Skeletal muscle tissue (tissue), 4 donors: ENCODE measurements around the gene SUSD4. TPM values are rescaled to one million over a fixed set of nuclear protein-coding genes. Genes with fewer than 3 reads are reported as not detected.

ENCODE experiments used
- H3K27ac ChIP-seq: one replicate; pipeline ENCODE4 v1.7.0; 2013; ENCODE audit warnings: mild to moderate bottlenecking, low read depth, low read length, inconsistent platforms
- H3K27me3 ChIP-seq, 3 donors: one replicate each; pipeline ENCODE4 v1.7.0; 2013; ENCODE audit warnings: low read length in 3 of 3; ENCODE audit not compliant: control insufficient read depth in 3 of 3, insufficient read depth in 3 of 3
- H3K36me3 ChIP-seq, 3 donors: one replicate each; pipeline ENCODE4 v1.7.0; 2013; ENCODE audit warnings: low read length in 3 of 3; ENCODE audit not compliant: control insufficient read depth in 3 of 3, insufficient read depth in 3 of 3
- H3K4me1 ChIP-seq, 3 donors: one replicate each; pipeline ENCODE4 v1.7.0; 2013; ENCODE audit warnings: low read length in 3 of 3, mild to moderate bottlenecking in 3 of 3; ENCODE audit not compliant: control insufficient read depth in 3 of 3, insufficient read depth in 3 of 3
- H3K4me3 ChIP-seq, 3 donors: one replicate each; pipeline ENCODE4 v1.7.0; 2013; ENCODE audit warnings: low read length in 3 of 3
- H3K9ac ChIP-seq, 3 donors: one replicate each; pipeline ENCODE4 v1.7.0; 2013; ENCODE audit warnings: low read length in 3 of 3, mild to moderate bottlenecking in 3 of 3, moderate library complexity in 2 of 3, low read depth in 1 of 3
- H3K9me3 ChIP-seq, 3 donors: one replicate each; pipeline ENCODE4 v1.7.0; 2013; ENCODE audit warnings: low read length in 3 of 3; ENCODE audit not compliant: control insufficient read depth in 3 of 3
- total RNA-seq: library from RNA; depleted of rRNA; stranded (reverse); fragments of >200 nt; gene quantifications from one replicate; pipeline ENCODE4 v1.2.3, GENCODE V29; 2014
- donor health status: Osteomylitis.

The SUSD4 gene
- total RNA-seq, 1 donor from 2014 or later, result 4.7 TPM

- H3K27me3 ChIP-seq, result peaks cover 0 to 4% (median 0%) of the 10 kb centered on the region in 3 donors
- H3K27ac ChIP-seq, result no peak overlapping the region
- no peak overlapping the region for H3K9ac ChIP-seq
- H3K36me3 ChIP-seq, result no peaks in the 10 kb centered on the region
- no peaks in the 10 kb centered on the region for H3K4me1 ChIP-seq
- no peaks in the 10 kb centered on the region for H3K9me3 ChIP-seq
- H3K4me3 ChIP-seq, result no peak overlapping the region
Observed at GRCh38 chr1:223222377-223222776, 141.6 kb downstream of the SUSD4 start.

GRCh38 chr1:223221686-223222085 lies 142.3 kb downstream of the SUSD4 start:
- Histone ChIP-seq H3K4me3 (no peak overlapping the region), H3K4me1 (no peaks in the 10 kb centered on the region), H3K27me3 (peaks cover 0 to 4% (median 0%) of the 10 kb centered on the region in 3 donors), H3K36me3 (no peaks in the 10 kb centered on the region), H3K9me3 (no peaks in the 10 kb centered on the region), H3K27ac (no peak overlapping the region), H3K9ac (no peak overlapping the region)

GRCh38 chr1:223219846-223220610 lies 143.9 kb downstream of the SUSD4 start:
- Histone ChIP-seq H3K27ac (no peak overlapping the region), H3K9me3 (no peaks in the 10 kb centered on the region), H3K27me3 (peaks cover 0 to 4% (median 0%) of the 10 kb centered on the region in 3 donors), H3K4me1 (no peaks in the 10 kb centered on the region), H3K4me3 (no peak overlapping the region), H3K36me3 (no peaks in the 10 kb centered on the region), H3K9ac (no peak overlapping the region)

GRCh38 chr1:223219318-223219635 lies 144.7 kb downstream of the SUSD4 start:
- Histone ChIP-seq H3K27ac (no peak overlapping the region), H3K27me3 (peaks cover 0 to 4% (median 0%) of the 10 kb centered on the region in 3 donors), H3K4me3 (no peak overlapping the region), H3K9me3 (no peaks in the 10 kb centered on the region), H3K4me1 (no peaks in the 10 kb centered on the region), H3K36me3 (no peaks in the 10 kb centered on the region), H3K9ac (no peak overlapping the region)

- Histone ChIP-seq H3K9ac (no peak overlapping the region), H3K27me3 (peaks cover 0 to under 1% (median 0%) of the 10 kb centered on the region in 3 donors), H3K27ac (no peak overlapping the region), H3K9me3 (no peaks in the 10 kb centered on the region), H3K4me3 (no peak overlapping the region), H3K36me3 (no peaks in the 10 kb centered on the region), H3K4me1 (no peaks in the 10 kb centered on the region)
Observed at GRCh38 chr1:223217781-223218180, 146.2 kb downstream of the SUSD4 start.

GRCh38 chr1:223216531-223217205 lies 147.3 kb downstream of the SUSD4 start:
- H3K4me3 ChIP-seq, result no peak overlapping the region
- H3K36me3 ChIP-seq, result no peaks in the 10 kb centered on the region
- no peak overlapping the region for H3K27ac ChIP-seq
- no peaks in the 10 kb centered on the region for H3K27me3 ChIP-seq
- H3K9me3 ChIP-seq, result no peaks in the 10 kb centered on the region
- no peaks in the 10 kb centered on the region for H3K4me1 ChIP-seq
- no peak overlapping the region for H3K9ac ChIP-seq

GRCh38 chr1:223216074-223216473 lies 147.9 kb downstream of the SUSD4 start:
- H3K27ac ChIP-seq, result no peak overlapping the region
- H3K27me3 ChIP-seq, result no peaks in the 10 kb centered on the region
- no peaks in the 10 kb centered on the region for H3K9me3 ChIP-seq
- no peaks in the 10 kb centered on the region for H3K4me1 ChIP-seq
- H3K4me3 ChIP-seq, result no peak overlapping the region
- H3K9ac ChIP-seq, result no peak overlapping the region
- no peaks in the 10 kb centered on the region for H3K36me3 ChIP-seq

GRCh38 chr1:223215026-223215425 lies 148.9 kb downstream of the SUSD4 start:
- Histone ChIP-seq H3K4me3 (no peak overlapping the region), H3K27ac (no peak overlapping the region), H3K36me3 (no peaks in the 10 kb centered on the region), H3K9me3 (no peaks in the 10 kb centered on the region), H3K27me3 (no peaks in the 10 kb centered on the region), H3K9ac (no peak overlapping the region), H3K4me1 (no peaks in the 10 kb centered on the region)

- Histone ChIP-seq H3K4me3 (no peak overlapping the region), H3K27ac (no peak overlapping the region), H3K9me3 (no peaks in the 10 kb centered on the region), H3K36me3 (no peaks in the 10 kb centered on the region), H3K4me1 (no peaks in the 10 kb centered on the region), H3K9ac (no peak overlapping the region), H3K27me3 (no peaks in the 10 kb centered on the region)
Observed at GRCh38 chr1:223214261-223214807, 149.6 kb downstream of the SUSD4 start.

GRCh38 chr1:223212441-223212840 lies 151.5 kb downstream of the SUSD4 start:
- no peaks in the 10 kb centered on the region for H3K9me3 ChIP-seq
- no peaks in the 10 kb centered on the region for H3K36me3 ChIP-seq
- H3K27me3 ChIP-seq, result no peaks in the 10 kb centered on the region
- H3K27ac ChIP-seq, result no peak overlapping the region
- H3K4me1 ChIP-seq, result peaks cover 3 to 9% (median 5%) of the 10 kb centered on the region in 3 donors
- no peak overlapping the region for H3K9ac ChIP-seq
- H3K4me3 ChIP-seq, result no peak overlapping the region
